Prostate gland (tissue), 2 donors: ENCODE results near the gene MIR17HG.

Experiments
- POLR2A ChIP-seq: fragments of 450-650 bp; IDR thresholded peaks from one replicate; pipeline ENCODE4 v1.6.1; 2016; ENCODE audit warnings: antibody characterized with exemption, mild to moderate bottlenecking
- POLR2AphosphoS5 ChIP-seq: sonication (generic); formaldehyde crosslinking; IDR thresholded peaks from one replicate; pipeline ENCODE4 v1.6.1; 2017; ENCODE audit warnings: antibody characterized with exemption
- TF ChIP-seq, protein P1 (sequence below), 4 experiments: fragments of 200-600 bp in 2 of 4; fragments of 450-650 bp in 2 of 4; sonication (generic) in 2 of 4; IDR thresholded peaks; 1 replicate in 3 of 4; 2 replicates in 1 of 4; pipeline ENCODE4 v1.5.1; 2016 to 2019; ENCODE audit warnings: antibody characterized with exemption in 4 of 4, mild to moderate bottlenecking in 2 of 4, moderate library complexity in 2 of 4

DNA sequence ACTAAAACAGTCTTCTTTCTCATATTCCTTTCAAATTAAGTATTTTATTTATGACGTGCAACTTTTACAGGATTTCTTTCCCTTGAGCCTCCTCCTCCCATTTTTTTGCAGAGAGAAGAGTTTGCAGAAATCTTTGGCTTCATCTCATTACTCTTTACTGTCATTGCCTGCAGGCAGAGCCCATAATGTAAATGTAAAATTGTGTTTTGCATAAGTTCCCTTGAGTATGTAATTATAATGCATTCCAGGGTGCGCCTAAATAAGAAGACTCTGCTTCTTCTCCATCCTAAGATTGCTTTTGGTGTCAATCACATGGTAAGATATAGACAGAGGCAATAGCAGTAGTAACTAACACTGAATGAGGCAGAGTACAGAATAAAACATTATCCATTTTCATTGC, 23.0 kb downstream of the MIR17HG start:
- TF ChIP-seq, protein P1, sequence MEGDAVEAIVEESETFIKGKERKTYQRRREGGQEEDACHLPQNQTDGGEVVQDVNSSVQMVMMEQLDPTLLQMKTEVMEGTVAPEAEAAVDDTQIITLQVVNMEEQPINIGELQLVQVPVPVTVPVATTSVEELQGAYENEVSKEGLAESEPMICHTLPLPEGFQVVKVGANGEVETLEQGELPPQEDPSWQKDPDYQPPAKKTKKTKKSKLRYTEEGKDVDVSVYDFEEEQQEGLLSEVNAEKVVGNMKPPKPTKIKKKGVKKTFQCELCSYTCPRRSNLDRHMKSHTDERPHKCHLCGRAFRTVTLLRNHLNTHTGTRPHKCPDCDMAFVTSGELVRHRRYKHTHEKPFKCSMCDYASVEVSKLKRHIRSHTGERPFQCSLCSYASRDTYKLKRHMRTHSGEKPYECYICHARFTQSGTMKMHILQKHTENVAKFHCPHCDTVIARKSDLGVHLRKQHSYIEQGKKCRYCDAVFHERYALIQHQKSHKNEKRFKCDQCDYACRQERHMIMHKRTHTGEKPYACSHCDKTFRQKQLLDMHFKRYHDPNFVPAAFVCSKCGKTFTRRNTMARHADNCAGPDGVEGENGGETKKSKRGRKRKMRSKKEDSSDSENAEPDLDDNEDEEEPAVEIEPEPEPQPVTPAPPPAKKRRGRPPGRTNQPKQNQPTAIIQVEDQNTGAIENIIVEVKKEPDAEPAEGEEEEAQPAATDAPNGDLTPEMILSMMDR (IDR thresholded peaks at IDR 0.05) = no peak
- TF ChIP-seq POLR2A = no peak
- no peak for TF ChIP-seq POLR2AphosphoS5
